Spinal cord (tissue), 10 donors: ENCODE results near the gene NLRP9. TPM values are rescaled to one million over a fixed set of nuclear protein-coding genes. Genes with fewer than 3 reads are reported as not detected.
A peak's percentile ranks its signal among the peaks of the same experiment; 100 is the strongest.

Source experiments
- DNase-seq, 6 donors: peaks; one replicate each; pipeline versions ENCODE4 v3.0.0 to v3.0.0-alpha.2; 2013 to 2015; ENCODE audit warnings: low spot score in 6 of 6, low read depth in 4 of 6
- H3K27ac ChIP-seq: one replicate; pipeline ENCODE4 v1.5.1; 2013; ENCODE audit warnings: low read depth, low read length, control low read depth
- H3K27me3 ChIP-seq: one replicate; pipeline ENCODE4 v1.6.1; 2013; ENCODE audit warnings: low read length; ENCODE audit not compliant: control insufficient read depth, insufficient read depth
- H3K36me3 ChIP-seq: one replicate; pipeline ENCODE4 v1.6.1; 2013; ENCODE audit warnings: low read length; ENCODE audit not compliant: control insufficient read depth, insufficient read depth
- H3K4me1 ChIP-seq: one replicate; pipeline ENCODE4 v1.6.1; 2013; ENCODE audit warnings: low read length; ENCODE audit not compliant: control insufficient read depth, insufficient read depth
- H3K4me3 ChIP-seq: one replicate; pipeline ENCODE4 v1.5.1; 2013; ENCODE audit warnings: low read depth, low read length, control low read depth
- H3K9me3 ChIP-seq: one replicate; pipeline ENCODE4 v1.6.1; 2013; ENCODE audit warnings: low read length; ENCODE audit not compliant: control insufficient read depth, insufficient read depth
- WGBS: methylation state at CpG from one replicate; pipeline ENCODE4 v1.1.5; 2013; ENCODE audit warnings: missing lambda C conversion rate; ENCODE audit not compliant: insufficient coverage; 5-methylcytosine and 5-hydroxymethylcytosine counted together
- polyA plus RNA-seq, 2 donors: library from polyadenylated mRNA; unstranded; fragments of 120-200 nt; gene quantifications; one replicate each; pipeline ENCODE4 v1.2.1, GENCODE V29; 2013; ENCODE audit not compliant: insufficient read length in 2 of 2
- total RNA-seq, 2 donors: library from RNA; depleted of rRNA in 1 of 2; stranded (reverse); fragments of 120-200 nt in 1 of 2; fragments of >200 nt in 1 of 2; gene quantifications; one replicate each; pipeline versions ENCODE4 v1.2.3 to v1.2.4, GENCODE V29; 2013 to 2014
- donor health status: healthy.

Gene NLRP9
- total and polyA plus RNA-seq, 4 donors, result 0.08 TPM; not detected in 3

GRCh38 chr19:55674841-55675660, 63.2 kb downstream of the NLRP9 start, which contains the start of gene EPN1:
Gene EPN1, plus strand, starts transcription at chr19:55675226. Its CDS starts 3,402 bp downstream, at chr19:55678628.
- peaks cover 66% of the 10 kb centered on the region for H3K36me3 ChIP-seq
- WGBS, result under 1% methylated on average over 101 of the region's 101 CpGs
- H3K27me3 ChIP-seq, result no peaks in the 10 kb centered on the region
- H3K9me3 ChIP-seq, result no peaks in the 10 kb centered on the region
- DNase-seq, result peak; percentile 77 to 99 (median 91)
- H3K27ac ChIP-seq, result peak within 1 kb of the TSS; percentile 61
- peak within 1 kb of the TSS; percentile 46 for H3K4me3 ChIP-seq
- H3K4me1 ChIP-seq, result peaks cover 31% of the 10 kb centered on the region

- H3K4me1 ChIP-seq, result peaks cover 31% of the 10 kb centered on the region
- peaks cover 66% of the 10 kb centered on the region for H3K36me3 ChIP-seq
- H3K27me3 ChIP-seq, result no peaks in the 10 kb centered on the region
- no peak for DNase-seq
- peak overlapping the region; percentile 61 for H3K27ac ChIP-seq
- H3K9me3 ChIP-seq, result no peaks in the 10 kb centered on the region
- 11% methylated on average over 12 of the region's 17 CpGs for WGBS
- H3K4me3 ChIP-seq, result peak overlapping the region; percentile 31
Measured at GRCh38 chr19:55674459-55674840, 63.8 kb downstream of the NLRP9 start.

DNA sequence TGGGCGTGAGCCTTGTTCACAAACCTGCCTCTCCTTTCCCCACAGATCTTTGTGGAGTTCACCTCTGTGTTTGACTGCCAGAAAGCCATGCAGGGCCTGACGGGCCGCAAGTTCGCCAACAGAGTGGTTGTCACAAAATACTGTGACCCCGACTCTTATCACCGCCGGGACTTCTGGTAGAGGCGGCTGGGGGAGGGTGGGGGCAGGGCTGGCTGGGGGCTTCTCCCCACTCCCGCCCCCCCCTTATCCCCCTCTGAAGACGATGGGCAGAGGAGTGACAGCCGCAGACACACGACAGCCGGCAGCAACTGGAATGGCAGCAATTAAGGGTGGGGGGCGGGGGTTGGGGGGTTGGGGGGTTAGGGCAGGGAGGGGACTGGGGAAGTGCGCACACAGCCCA, 64.3 kb downstream of the NLRP9 start:
- H3K4me1 ChIP-seq, result peaks cover 31% of the 10 kb centered on the region
- WGBS, result 83% methylated on average over 1 of the region's 15 CpGs
- no peak overlapping the region for H3K4me3 ChIP-seq
- no peaks in the 10 kb centered on the region for H3K27me3 ChIP-seq
- DNase-seq, result no peak
- no peaks in the 10 kb centered on the region for H3K9me3 ChIP-seq
- no peak overlapping the region for H3K27ac ChIP-seq
- H3K36me3 ChIP-seq, result peaks cover 66% of the 10 kb centered on the region

GRCh38 chr19:55673465-55673864, 64.7 kb downstream of the NLRP9 start:
- Histone ChIP-seq H3K4me3 (no peak overlapping the region), H3K27ac (no peak overlapping the region), H3K4me1 (peaks cover 28% of the 10 kb centered on the region), H3K9me3 (no peaks in the 10 kb centered on the region), H3K36me3 (peaks cover 66% of the 10 kb centered on the region), H3K27me3 (no peaks in the 10 kb centered on the region)
- no peak for DNase-seq
- WGBS, result 55% methylated on average over 4 of the region's 9 CpGs

DNA sequence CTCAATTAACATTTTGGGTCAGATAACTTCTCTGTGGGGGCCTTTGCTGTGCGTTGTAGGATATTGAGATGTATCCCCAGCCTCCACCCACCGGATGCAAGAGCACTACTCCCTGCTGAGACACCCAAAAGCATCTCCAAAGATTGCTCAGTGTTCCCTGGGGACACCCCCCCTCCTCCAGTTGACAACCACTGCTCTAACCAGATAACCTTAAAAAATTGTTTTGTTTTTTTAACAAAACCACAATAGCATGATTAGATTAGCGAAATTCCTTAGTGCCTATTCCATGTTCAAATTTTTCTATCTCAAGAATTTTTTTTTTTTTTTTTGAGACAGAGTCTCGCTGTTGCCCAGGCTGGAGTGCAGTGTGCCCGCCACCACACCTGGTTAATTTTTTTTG, 65.8 kb downstream of the NLRP9 start:
- DNase-seq, result no peak
- Histone ChIP-seq H3K27me3 (no peaks in the 10 kb centered on the region), H3K27ac (no peak overlapping the region), H3K36me3 (peaks cover 66% of the 10 kb centered on the region), H3K4me1 (peaks cover 25% of the 10 kb centered on the region), H3K9me3 (no peaks in the 10 kb centered on the region), H3K4me3 (no peak overlapping the region)
- WGBS, result 100% methylated on average over 1 of the region's 5 CpGs

DNA sequence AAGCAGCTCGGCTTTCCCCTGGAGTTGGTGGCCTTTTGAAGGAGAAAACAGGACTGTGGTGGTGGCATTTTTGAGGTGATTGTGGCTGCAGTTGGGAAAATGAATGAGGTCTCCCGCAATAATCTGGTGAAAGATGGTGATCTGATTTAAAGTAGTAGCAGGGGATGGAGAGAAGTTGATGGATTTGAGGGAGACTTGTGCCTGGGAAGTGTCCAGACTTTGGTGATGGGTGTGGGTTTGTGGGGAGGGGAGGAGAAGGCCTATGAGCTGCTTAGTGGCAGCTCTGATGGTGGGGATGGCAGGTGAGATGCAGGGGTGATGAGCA, 67.2 kb downstream of the NLRP9 start:
- no peaks in the 10 kb centered on the region for H3K27me3 ChIP-seq
- peaks cover 76% of the 10 kb centered on the region for H3K36me3 ChIP-seq
- H3K9me3 ChIP-seq, result no peaks in the 10 kb centered on the region
- H3K4me1 ChIP-seq, result peaks cover 17% of the 10 kb centered on the region
- no peak for DNase-seq
- no peak overlapping the region for H3K27ac ChIP-seq
- H3K4me3 ChIP-seq, result no peak overlapping the region
- WGBS, result 75% methylated on average over 2 of the region's 2 CpGs

DNA sequence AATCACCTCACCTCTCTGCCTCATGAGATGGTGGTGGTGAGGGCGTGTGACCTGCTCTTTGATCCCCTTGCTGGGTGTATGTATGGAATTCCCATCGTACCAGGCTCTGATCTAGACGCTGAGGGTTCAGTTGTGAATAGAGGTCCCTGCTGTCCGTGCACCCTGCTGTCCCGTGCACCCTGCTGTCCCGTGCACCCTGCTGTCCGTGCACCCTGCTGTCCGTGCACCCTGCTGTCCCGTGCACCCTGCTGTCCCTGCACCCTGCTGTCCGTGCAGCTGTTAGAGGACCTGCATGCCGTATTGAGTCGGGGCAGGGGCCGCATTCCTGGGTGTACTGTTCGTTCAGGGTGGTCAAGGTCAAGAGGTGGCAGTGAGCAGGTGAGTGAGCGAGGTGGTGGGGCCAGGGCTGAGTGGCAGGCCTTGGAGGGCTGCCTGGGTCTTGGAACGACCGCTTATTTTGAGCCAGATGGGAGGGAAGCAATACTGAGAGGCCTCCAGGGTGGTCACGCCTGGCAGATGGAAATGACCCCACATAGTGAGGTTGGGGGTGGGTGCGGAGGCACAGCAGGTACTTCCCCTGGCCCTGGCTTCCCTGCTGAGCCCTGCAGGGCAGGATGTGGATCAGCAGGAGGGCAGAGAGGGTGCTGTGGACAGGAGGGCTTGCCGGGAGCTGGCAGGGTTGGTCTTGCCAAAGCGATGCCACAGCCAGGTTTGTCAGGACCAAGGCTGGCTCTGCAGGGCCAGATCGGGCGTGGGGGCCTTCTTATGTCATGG, 67.7 kb downstream of the NLRP9 start:
- peaks cover 81% of the 10 kb centered on the region for H3K36me3 ChIP-seq
- WGBS, result 87% methylated on average over 22 of the region's 23 CpGs
- H3K9me3 ChIP-seq, result no peaks in the 10 kb centered on the region
- H3K27me3 ChIP-seq, result no peaks in the 10 kb centered on the region
- H3K27ac ChIP-seq, result no peak overlapping the region
- H3K4me3 ChIP-seq, result no peak overlapping the region
- peaks cover 13% of the 10 kb centered on the region for H3K4me1 ChIP-seq
- peak in 2 of 6 donors; percentile 22 to 45 for DNase-seq

- Histone ChIP-seq H3K4me1 (peaks cover 13% of the 10 kb centered on the region), H3K27ac (no peak overlapping the region), H3K4me3 (no peak overlapping the region), H3K27me3 (no peaks in the 10 kb centered on the region), H3K36me3 (peaks cover 82% of the 10 kb centered on the region), H3K9me3 (no peaks in the 10 kb centered on the region)
- DNase-seq, result no peak
- 88% methylated on average over 33 of the region's 43 CpGs for whole genome bisulfite sequencing
Measured at GRCh38 chr19:55669418-55670279, 68.6 kb downstream of the NLRP9 start.

- Histone ChIP-seq H3K4me1 (peaks cover 6% of the 10 kb centered on the region), H3K27me3 (no peaks in the 10 kb centered on the region), H3K36me3 (peaks cover 83% of the 10 kb centered on the region), H3K9me3 (no peaks in the 10 kb centered on the region), H3K4me3 (no peak overlapping the region), H3K27ac (no peak overlapping the region)
- 89% methylated on average over 21 of the region's 30 CpGs for WGBS
- DNase-seq, result no peak
Measured at GRCh38 chr19:55668603-55669348, 69.4 kb downstream of the NLRP9 start.
